Measurements from ENCODE around the gene PHTF1. TPM values are rescaled to one million over a fixed set of nuclear protein-coding genes. Genes with fewer than 3 reads are reported as not detected.

The PHTF1 gene
- total RNA-seq, 4 donors from 2014 or later: 1.5 to 4.8 (median 2.7) TPM

DNA sequence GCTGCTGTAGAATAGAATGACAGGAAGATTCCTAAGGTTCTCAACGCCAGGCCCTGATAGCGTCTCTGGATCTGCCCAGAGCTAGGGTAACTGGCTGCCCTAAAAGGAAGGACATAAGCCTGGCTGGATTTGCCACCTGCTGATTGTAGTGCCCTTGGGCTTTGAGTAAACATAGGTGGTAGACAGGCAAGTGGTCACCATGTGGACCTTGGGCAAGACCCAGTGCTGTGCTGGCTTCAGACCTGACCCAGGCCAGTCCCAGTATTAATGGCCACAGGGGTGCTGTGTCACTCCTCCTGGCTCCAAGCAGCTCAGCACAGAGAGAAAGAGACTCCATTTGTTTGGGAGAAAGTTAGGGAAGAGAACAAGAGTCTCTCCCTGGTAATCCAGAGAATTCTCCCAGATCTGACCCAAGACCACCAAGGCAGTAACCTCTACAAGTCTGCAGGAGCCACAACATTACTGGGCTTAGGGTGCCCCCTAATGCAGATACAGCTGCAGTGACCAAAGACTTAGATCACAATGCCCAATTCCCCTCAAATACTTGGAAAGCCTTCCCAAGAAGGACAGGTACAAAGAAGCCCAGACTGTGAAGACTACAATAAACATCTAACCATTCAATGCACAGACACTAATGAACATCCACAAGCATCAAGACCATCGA is 44.5 kb downstream of the PHTF1 start:
- Histone ChIP-seq H3K4me1 (no peaks in the 10 kb centered on the region), H3K9me3 (no peaks in the 10 kb centered on the region), H3K36me3 (peaks cover 24% of the 10 kb centered on the region), H3K4me3 (no peak overlapping the region), H3K27ac (no peak overlapping the region), H3K27me3 (no peaks in the 10 kb centered on the region)
- TF ChIP-seq EP300 (IDR thresholded peaks at IDR 0.05) (no peak), POLR2A (IDR thresholded peaks at IDR 0.05) (no peak), POLR2AphosphoS5 (IDR thresholded peaks at IDR 0.05) (no peak)
- TF ChIP-seq, protein P1, sequence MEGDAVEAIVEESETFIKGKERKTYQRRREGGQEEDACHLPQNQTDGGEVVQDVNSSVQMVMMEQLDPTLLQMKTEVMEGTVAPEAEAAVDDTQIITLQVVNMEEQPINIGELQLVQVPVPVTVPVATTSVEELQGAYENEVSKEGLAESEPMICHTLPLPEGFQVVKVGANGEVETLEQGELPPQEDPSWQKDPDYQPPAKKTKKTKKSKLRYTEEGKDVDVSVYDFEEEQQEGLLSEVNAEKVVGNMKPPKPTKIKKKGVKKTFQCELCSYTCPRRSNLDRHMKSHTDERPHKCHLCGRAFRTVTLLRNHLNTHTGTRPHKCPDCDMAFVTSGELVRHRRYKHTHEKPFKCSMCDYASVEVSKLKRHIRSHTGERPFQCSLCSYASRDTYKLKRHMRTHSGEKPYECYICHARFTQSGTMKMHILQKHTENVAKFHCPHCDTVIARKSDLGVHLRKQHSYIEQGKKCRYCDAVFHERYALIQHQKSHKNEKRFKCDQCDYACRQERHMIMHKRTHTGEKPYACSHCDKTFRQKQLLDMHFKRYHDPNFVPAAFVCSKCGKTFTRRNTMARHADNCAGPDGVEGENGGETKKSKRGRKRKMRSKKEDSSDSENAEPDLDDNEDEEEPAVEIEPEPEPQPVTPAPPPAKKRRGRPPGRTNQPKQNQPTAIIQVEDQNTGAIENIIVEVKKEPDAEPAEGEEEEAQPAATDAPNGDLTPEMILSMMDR (IDR thresholded peaks at IDR 0.05): no peak
- no peak for DNase-seq (ENCODE audit: low spot score in 2 of 2)
- WGBS: 95% methylated on average over 3 of the region's 3 CpGs

DNA sequence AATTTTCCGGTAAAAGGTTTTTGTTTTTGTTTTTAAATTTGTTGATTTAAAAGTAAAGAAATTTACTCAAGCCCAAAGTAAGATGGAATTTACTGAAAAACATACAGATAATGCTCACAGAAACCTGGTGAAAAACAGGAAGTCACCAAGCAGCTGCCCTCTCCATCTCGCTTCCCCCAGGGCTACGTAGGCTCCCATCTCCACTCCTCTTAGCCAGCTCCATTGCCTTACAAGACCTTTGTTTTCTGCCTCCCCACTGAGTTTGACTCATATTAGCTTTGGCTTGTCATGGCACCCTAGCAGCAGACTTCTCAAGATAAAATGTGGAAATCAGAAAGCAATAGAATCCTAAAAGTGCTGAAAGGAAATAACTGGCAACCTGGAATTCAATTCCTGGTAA is 57.9 kb downstream of the PHTF1 start:
- Histone ChIP-seq H3K27me3 (no peaks in the 10 kb centered on the region), H3K27ac (no peak overlapping the region), H3K4me1 (no peaks in the 10 kb centered on the region), H3K36me3 (peaks cover 13% of the 10 kb centered on the region), H3K9me3 (no peaks in the 10 kb centered on the region), H3K4me3 (no peak overlapping the region)
- WGBS: 86% methylated on average over 3 of the region's 3 CpGs
- TF ChIP-seq EP300 (IDR thresholded peaks at IDR 0.05) (no peak), POLR2AphosphoS5 (IDR thresholded peaks at IDR 0.05) (no peak), POLR2A (IDR thresholded peaks at IDR 0.05) (no peak)
- TF ChIP-seq, protein P1 (IDR thresholded peaks at IDR 0.05): no peak
- no peak for DNase-seq (ENCODE audit: low spot score in 2 of 2)

DNA sequence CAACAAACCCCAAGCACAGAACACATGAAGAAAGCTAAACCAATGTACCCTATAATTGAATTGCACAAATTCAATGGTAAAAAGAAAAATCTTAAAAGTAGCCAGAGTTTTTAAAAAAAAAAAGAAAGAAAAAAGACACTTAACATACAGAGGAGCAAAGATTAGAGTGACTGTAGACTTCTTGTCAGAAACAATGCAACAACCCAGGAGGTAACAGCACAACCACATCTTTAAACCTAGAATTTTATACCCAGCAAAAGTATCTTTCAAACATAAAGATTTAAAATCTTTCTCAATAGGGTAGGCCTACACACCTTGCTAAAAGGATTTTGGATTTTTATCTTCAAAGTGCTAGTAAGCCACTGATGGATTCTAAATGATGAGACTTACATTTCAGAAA is 64.4 kb downstream of the PHTF1 start:
- no peak for DNase-seq (ENCODE audit: low spot score in 2 of 2)

DNA sequence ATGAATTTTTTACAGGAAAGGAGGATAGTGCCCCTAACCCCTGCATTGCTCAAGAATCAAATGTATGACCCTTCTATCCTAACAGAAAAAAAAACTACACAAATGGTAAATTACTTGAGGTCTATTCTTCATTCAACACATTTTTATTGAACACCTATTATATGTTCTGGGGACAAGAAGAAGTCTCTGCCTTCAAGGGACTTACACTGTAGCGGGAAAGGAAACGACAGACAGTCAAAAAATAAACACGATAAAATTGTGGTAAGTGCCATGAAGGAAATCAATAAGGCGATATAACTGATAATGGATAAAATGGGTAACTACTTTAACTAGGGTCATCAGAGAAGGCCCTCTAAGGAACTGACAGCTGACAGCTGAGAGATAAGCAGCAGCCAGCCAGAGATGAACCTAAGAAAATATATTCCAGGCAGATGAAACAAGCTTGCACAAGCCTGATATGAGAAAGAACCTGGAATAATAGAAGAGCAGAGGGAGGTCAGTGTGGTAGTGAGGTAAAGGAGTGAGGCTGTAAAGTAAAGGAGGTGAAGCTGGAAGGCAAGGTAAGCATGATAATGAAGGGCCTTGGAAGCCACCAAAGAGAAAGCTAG is 66.4 kb downstream of the PHTF1 start:
- Histone ChIP-seq H3K27me3 (no peaks in the 10 kb centered on the region), H3K4me3 (no peak overlapping the region), H3K27ac (no peak overlapping the region), H3K36me3 (no peaks in the 10 kb centered on the region), H3K4me1 (no peaks in the 10 kb centered on the region), H3K9me3 (peaks cover 17% of the 10 kb centered on the region)
- no peak for TF ChIP-seq POLR2AphosphoS5 (IDR thresholded peaks at IDR 0.05)
- TF ChIP-seq EP300 (IDR thresholded peaks at IDR 0.05): no peak
- TF ChIP-seq, protein P1 (IDR thresholded peaks at IDR 0.05): no peak
- TF ChIP-seq POLR2A (IDR thresholded peaks at IDR 0.05): no peak
- 96% methylated on average over 4 of the region's 4 CpGs for WGBS
- no peak for DNase-seq (ENCODE audit: low spot score in 2 of 2)

More for the DNA sequence above, 64.4 kb downstream of the PHTF1 start:
- Histone ChIP-seq H3K36me3 (peaks cover 8% of the 10 kb centered on the region), H3K4me3 (no peak overlapping the region), H3K9me3 (peaks cover 17% of the 10 kb centered on the region), H3K27me3 (no peaks in the 10 kb centered on the region), H3K4me1 (no peaks in the 10 kb centered on the region), H3K27ac (no peak overlapping the region)
- TF ChIP-seq POLR2A (IDR thresholded peaks at IDR 0.05) (no peak), EP300 (IDR thresholded peaks at IDR 0.05) (no peak), POLR2AphosphoS5 (IDR thresholded peaks at IDR 0.05) (no peak)
- TF ChIP-seq, protein P1 (IDR thresholded peaks at IDR 0.05): no peak

DNA sequence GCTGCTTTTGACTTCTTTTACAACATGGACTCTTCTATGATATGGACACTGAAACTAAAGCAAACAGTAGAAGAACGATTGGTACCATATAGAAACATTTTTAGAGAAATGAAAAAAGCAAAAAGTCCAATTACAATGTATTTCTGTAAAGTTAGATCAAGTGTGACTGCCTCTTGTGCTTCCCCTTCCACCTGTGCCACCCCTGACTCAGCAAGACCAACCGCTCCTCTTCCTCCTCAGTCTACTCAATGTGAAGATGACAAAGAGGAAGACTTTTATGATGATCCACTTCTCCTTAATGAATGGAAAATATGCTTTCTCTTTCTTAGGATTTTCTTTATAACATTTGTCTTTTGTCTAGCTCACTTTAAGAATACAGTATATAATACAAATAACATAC is 66.9 kb downstream of the PHTF1 start:
- TF ChIP-seq EP300 (IDR thresholded peaks at IDR 0.05) (no peak), POLR2A (IDR thresholded peaks at IDR 0.05) (no peak), POLR2AphosphoS5 (IDR thresholded peaks at IDR 0.05) (no peak)
- TF ChIP-seq, protein P1 (IDR thresholded peaks at IDR 0.05): no peak
- Histone ChIP-seq H3K27me3 (no peaks in the 10 kb centered on the region), H3K4me1 (no peaks in the 10 kb centered on the region), H3K9me3 (peaks cover 17% of the 10 kb centered on the region), H3K36me3 (no peaks in the 10 kb centered on the region), H3K4me3 (no peak overlapping the region), H3K27ac (no peak overlapping the region)
- DNase-seq (ENCODE audit: low spot score in 2 of 2): no peak
- 85% methylated on average over 2 of the region's 2 CpGs for WGBS
